ENCODE results near the gene KIF26A.

The KIF26A gene

DNA sequence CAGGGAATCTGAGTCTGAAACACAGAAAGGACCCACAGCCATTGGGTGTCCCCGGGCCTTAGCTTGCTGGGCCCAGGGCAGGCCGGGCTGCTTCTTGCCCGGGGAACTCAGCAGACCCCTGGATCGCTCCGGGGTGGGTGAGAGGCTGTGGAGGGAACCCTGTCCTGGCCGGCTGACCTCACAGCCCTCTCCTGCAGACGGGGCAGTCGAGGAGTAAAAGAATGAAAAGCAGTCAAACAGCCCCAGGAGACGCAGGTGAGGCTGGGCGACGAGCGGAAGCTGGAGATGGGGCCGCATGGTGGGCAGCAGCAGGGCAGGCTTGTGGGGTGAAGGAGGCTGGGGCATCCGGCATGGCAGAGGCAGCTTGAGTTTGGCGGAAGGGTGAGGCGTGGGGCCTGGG, 57.0 kb downstream of the KIF26A start:
- no peak for DNase-seq (ENCODE audit: low read depth)
- TF ChIP-seq, protein P1, sequence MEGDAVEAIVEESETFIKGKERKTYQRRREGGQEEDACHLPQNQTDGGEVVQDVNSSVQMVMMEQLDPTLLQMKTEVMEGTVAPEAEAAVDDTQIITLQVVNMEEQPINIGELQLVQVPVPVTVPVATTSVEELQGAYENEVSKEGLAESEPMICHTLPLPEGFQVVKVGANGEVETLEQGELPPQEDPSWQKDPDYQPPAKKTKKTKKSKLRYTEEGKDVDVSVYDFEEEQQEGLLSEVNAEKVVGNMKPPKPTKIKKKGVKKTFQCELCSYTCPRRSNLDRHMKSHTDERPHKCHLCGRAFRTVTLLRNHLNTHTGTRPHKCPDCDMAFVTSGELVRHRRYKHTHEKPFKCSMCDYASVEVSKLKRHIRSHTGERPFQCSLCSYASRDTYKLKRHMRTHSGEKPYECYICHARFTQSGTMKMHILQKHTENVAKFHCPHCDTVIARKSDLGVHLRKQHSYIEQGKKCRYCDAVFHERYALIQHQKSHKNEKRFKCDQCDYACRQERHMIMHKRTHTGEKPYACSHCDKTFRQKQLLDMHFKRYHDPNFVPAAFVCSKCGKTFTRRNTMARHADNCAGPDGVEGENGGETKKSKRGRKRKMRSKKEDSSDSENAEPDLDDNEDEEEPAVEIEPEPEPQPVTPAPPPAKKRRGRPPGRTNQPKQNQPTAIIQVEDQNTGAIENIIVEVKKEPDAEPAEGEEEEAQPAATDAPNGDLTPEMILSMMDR (IDR thresholded peaks at IDR 0.05; ENCODE audit: low read length, missing control alignments) = no peak

DNA sequence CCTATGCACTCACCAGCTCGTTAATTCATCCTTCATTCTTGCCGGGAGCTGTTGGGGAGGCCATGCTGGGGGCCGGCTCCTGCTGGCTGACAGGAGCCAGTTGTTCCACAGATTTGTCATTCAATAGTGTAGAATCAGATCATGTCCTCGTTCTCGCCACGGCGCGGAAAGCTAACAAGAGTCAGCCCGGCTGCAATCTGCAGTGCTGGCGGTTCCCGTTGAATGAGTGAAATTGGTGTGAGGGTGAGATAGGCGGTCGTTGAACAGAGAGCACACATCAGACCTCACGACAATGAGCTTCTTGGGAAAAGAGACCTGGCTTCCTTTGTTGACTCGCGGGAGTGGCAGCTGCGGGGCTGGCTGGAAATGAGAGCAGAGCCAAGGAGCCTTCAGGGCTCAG, 57.5 kb downstream of the KIF26A start:
- DNase-seq (ENCODE audit: low read depth) = no peak
- H3K4me3 ChIP-seq (replicated peaks; ENCODE audit: low read depth, low read length) = no peak overlapping the region
- TF ChIP-seq, protein P1 (IDR thresholded peaks at IDR 0.05; ENCODE audit: low read length, missing control alignments) = no peak

More for the DNA sequence above, 57.0 kb downstream of the KIF26A start:
- no peak overlapping the region for H3K4me3 ChIP-seq (replicated peaks; ENCODE audit: low read depth, low read length)

DNA sequence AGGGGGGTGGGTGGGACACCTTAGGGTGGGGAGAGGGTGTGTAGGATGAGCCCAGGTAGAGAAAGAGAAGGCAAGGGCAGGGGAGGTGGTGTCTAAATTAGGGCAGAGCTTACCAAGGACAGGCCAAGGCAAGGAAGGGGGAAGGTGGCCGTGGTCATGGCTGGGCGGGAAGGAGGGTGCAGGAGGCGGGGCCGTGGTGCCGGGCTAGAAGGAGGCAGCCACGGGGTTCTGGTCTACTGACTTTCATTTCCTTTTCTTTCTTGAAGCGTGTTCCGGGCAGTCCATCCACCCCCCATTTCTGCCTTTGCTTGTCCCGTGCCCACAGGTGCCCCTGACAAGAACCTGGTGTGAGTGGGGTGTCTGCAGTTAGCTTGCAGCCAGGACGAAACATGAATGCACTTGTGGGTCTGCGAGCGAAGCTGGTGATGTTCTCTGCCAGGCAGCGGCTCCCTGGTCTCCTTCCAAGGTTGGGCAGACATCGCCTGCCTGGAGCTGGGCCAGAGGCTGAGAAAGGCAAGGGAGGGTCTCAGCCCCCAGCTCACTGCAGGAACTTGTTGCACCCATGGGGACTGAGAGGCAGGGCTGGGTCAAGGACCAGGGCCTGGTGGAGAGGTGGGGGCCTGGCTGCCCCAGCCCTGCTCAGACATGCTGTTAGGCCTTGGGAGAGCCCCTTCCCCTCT, 58.2 kb downstream of the KIF26A start:
- no peak overlapping the region for H3K4me3 ChIP-seq (replicated peaks; ENCODE audit: low read depth, low read length)

DNA sequence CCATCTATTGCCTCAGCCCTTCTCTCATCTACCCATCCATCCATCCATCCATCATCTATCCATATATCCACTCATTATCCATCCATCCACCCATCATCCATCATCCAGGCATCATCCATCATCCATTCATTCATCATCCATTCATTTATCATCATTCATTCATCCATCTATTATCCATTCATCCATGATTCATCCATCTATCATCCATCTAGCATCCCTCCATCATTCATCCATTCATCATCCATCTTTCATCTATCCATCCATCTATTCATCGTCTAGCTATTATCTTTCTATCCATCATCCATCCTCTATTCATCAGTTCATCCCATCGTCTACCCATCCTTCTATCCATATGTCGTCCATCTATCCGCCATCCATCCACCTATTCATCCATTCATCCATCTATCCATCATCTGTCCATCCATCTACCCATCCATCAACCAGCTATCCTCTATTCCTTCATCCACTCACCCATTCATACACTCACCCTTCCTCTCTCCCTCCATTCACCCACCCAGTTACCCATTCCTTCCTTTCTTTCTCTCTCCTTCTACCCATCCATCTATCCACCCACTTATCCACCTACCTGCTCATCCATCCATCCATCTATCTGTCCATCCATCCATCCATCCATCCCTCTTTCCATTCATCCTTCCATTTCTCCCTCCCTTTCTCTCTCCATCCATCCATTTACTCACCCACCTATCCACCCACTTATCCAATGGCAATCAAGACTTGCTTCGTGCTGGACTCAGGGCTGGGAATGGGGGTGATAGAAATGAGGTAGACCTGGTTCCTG, 59.3 kb downstream of the KIF26A start:
- no peak overlapping the region for H3K4me3 ChIP-seq (replicated peaks; ENCODE audit: low read depth, low read length)
- DNase-seq (ENCODE audit: low read depth) = no peak
- TF ChIP-seq, protein P1 (IDR thresholded peaks at IDR 0.05; ENCODE audit: low read length, missing control alignments) = no peak

More for the DNA sequence above, 58.2 kb downstream of the KIF26A start:
- TF ChIP-seq, protein P1 (IDR thresholded peaks at IDR 0.05; ENCODE audit: low read length, missing control alignments) = no peak
- DNase-seq (ENCODE audit: low read depth) = no peak

DNA sequence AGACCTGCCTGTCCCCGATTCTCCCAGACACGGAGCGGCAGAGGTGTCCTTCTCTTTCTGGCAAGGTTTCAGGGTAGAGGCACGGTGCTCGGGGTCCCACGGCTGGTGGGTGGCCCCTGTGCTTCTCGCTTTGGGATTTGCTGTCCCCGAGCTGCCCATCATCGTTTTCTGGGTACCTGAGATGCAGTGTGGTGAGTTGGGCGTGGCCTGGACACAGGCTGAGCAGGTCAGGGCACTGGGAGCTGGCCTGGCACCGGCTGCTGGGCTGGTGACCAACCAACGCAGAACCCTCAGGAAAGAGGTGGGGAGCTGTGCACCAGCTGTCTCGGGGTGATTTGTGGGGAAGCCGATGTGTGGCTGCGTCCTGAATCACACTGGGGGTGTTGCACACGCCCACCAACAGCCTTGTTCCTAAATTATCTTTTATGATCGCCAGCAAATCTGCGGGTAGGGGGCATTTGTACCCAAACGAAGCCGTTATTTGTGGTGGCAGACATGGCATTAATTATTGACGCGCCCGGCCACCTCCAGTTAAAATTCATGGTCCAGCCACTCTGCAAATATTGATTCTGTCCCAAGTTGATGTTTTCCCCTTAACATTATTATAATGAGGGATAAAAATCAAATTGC, 61.0 kb downstream of the KIF26A start:
- no peak for DNase-seq (ENCODE audit: low read depth)
- H3K4me3 ChIP-seq (replicated peaks; ENCODE audit: low read depth, low read length) = no peak overlapping the region
- TF ChIP-seq, protein P1 (IDR thresholded peaks at IDR 0.05; ENCODE audit: low read length, missing control alignments) = no peak

DNA sequence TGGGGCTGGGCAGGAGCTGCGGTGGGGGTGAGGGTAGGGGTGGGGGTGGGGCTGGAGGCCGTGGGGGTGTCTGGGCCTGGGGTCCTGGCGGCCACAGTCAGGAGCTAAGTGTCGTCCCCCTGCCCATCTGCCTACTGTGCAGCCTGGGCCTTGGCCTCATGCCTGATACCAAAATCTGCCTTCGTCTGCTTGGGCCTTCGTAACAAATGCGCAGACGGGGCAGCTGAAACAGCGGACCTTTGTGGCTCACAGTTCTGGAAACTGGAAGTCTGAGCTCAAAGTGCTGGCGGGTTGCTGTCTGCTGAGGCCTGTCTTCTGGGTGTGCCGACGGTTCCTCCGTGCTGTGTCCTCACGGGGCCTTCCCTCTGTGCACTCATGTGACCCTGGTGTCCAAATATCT, 61.7 kb downstream of the KIF26A start:
- no peak overlapping the region for H3K4me3 ChIP-seq (replicated peaks; ENCODE audit: low read depth, low read length)
- TF ChIP-seq, protein P1 (IDR thresholded peaks at IDR 0.05; ENCODE audit: low read length, missing control alignments) = no peak
- DNase-seq (ENCODE audit: low read depth) = no peak

Data from fibroblast of pulmonary artery (primary cell).